Kidney epithelial cell (primary cell): Measurements from ENCODE around the gene PIK3CA. TPM values are rescaled to one million over a fixed set of nuclear protein-coding genes. Genes with fewer than 3 reads are reported as not detected.
A peak's percentile ranks its signal among the peaks of the same experiment; 100 is the strongest.

Experiments used
- DNase-seq: peaks from one replicate; pipeline ENCODE4 v3.0.0-alpha.2; 2010; ENCODE audit warnings: low read depth
- H3K27me3 ChIP-seq: 2 replicates; pipeline ENCODE4 v1.6.0; 2011; ENCODE audit warnings: low read length; ENCODE audit not compliant: control insufficient read depth, insufficient read depth
- H3K36me3 ChIP-seq: 2 replicates; pipeline ENCODE4 v1.5.1; 2011; ENCODE audit warnings: low read length; ENCODE audit not compliant: control insufficient read depth, insufficient read depth
- H3K4me3 ChIP-seq: 2 replicates; pipeline ENCODE4 v1.5.1; 2011; ENCODE audit warnings: low read depth, mild to moderate bottlenecking, control low read depth, low read length
- CTCF ChIP-seq: IDR thresholded peaks from 2 replicates; pipeline ENCODE4 v1.5.1; 2011; ENCODE audit warnings: mild to moderate bottlenecking, moderate library complexity, low read length, control low read depth, inconsistent platforms; ENCODE audit not compliant: insufficient read depth, poor library complexity, severe bottlenecking
- total RNA-seq: library from RNA; depleted of rRNA; stranded (reverse); fragments of >200 nt; gene quantifications from 2 replicates; pipeline ENCODE4 v1.2.3, GENCODE V29; 2015

PIK3CA gene
- total RNA-seq, 1 donor from 2014 or later = 15.8 TPM

DNA sequence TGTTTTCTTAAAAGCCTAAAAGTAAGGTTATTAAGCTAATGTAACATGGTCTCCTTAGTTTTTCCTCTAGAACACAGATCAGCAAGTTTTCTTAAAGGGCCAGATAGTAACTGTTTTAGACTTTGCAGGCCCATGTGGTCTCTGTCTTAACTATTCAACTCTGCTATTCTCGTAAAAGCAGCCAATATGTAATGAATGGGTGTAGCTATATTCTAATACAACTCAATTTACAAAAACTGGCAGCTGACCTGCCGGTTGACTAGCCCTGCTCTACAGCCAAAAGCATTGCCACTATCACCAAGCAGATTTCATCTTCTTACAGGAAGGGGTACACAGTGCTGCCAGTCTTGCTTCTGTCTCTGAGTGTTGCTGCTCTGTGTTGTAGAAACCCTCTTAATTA lies 75.4 kb downstream of the PIK3CA start:
- DNase-seq = no peak
- no peaks in the 10 kb centered on the region for H3K27me3 ChIP-seq
- no peak overlapping the region for H3K4me3 ChIP-seq
- H3K36me3 ChIP-seq = no peaks in the 10 kb centered on the region
- TF ChIP-seq CTCF = no peak

- no peak for DNase-seq
- Histone ChIP-seq H3K4me3 (no peak overlapping the region), H3K36me3 (no peaks in the 10 kb centered on the region), H3K27me3 (no peaks in the 10 kb centered on the region)
- no peak for TF ChIP-seq CTCF
Measured at GRCh38 chr3:179224584-179224983, 76.4 kb downstream of the PIK3CA start.

GRCh38 chr3:179227349-179227748 lies 79.2 kb downstream of the PIK3CA start:
- TF ChIP-seq CTCF = no peak
- Histone ChIP-seq H3K36me3 (no peaks in the 10 kb centered on the region), H3K4me3 (no peak overlapping the region), H3K27me3 (no peaks in the 10 kb centered on the region)
- peak; percentile 16 for DNase-seq

- DNase-seq = no peak
- Histone ChIP-seq H3K4me3 (no peak overlapping the region), H3K36me3 (no peaks in the 10 kb centered on the region), H3K27me3 (no peaks in the 10 kb centered on the region)
- no peak for TF ChIP-seq CTCF
Measured at GRCh38 chr3:179229177-179229576, 81.0 kb downstream of the PIK3CA start.

GRCh38 chr3:179233043-179233442 lies 84.9 kb downstream of the PIK3CA start:
- TF ChIP-seq CTCF = no peak

DNA sequence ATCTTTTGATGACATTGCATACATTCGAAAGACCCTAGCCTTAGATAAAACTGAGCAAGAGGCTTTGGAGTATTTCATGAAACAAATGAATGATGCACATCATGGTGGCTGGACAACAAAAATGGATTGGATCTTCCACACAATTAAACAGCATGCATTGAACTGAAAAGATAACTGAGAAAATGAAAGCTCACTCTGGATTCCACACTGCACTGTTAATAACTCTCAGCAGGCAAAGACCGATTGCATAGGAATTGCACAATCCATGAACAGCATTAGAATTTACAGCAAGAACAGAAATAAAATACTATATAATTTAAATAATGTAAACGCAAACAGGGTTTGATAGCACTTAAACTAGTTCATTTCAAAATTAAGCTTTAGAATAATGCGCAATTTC lies 86.0 kb downstream of the PIK3CA start:
- no peaks in the 10 kb centered on the region for H3K27me3 ChIP-seq
- no peak overlapping the region for H3K4me3 ChIP-seq
- no peak for TF ChIP-seq CTCF
- no peak for DNase-seq
- no peaks in the 10 kb centered on the region for H3K36me3 ChIP-seq

More at GRCh38 chr3:179233043-179233442, 84.9 kb downstream of the PIK3CA start:
- no peak overlapping the region for H3K4me3 ChIP-seq
- H3K27me3 ChIP-seq = no peaks in the 10 kb centered on the region
- no peak for DNase-seq
- H3K36me3 ChIP-seq = no peaks in the 10 kb centered on the region
